Breast epithelium (tissue), 4 donors: ENCODE measurements around the gene MTA1. TPM values are rescaled to one million over a fixed set of nuclear protein-coding genes. Genes with fewer than 3 reads are reported as not detected.

ENCODE experiments used
- DNase-seq, 2 donors: peaks; one replicate each; pipeline ENCODE4 v3.0.0-alpha.2; 2019; ENCODE audit warnings: low spot score in 2 of 2
- H3K27ac ChIP-seq, 2 donors: fragments of 200-600 bp; sonication (generic) in 1 of 2; one replicate each; pipeline ENCODE4 v1.5.1; 2016 to 2019; ENCODE audit warnings: mild to moderate bottlenecking in 1 of 2
- H3K27me3 ChIP-seq, 2 donors: fragments of 200-600 bp; sonication (generic) in 1 of 2; one replicate each; pipeline versions ENCODE4 v1.5.1 to v1.6.0; 2017 to 2019; ENCODE audit warnings: control low read depth in 1 of 2, mild to moderate bottlenecking in 1 of 2
- H3K36me3 ChIP-seq: fragments of 200-600 bp; one replicate; pipeline ENCODE4 v1.5.1; 2019
- H3K4me1 ChIP-seq, 2 donors: fragments of 200-600 bp; sonication (generic); one replicate each; pipeline ENCODE4 v1.5.1; 2016 to 2019; ENCODE audit warnings: control low read depth in 1 of 2
- H3K4me3 ChIP-seq, 3 donors: fragments of 200-600 bp; sonication (generic); 1 replicate in 2 of 3; 2 replicates in 1 of 3; pipeline ENCODE4 v1.5.1; 2016 to 2019; ENCODE audit warnings: mild to moderate bottlenecking in 3 of 3, moderate library complexity in 2 of 3
- H3K9me3 ChIP-seq, 2 donors: fragments of 200-600 bp; sonication (generic) in 1 of 2; one replicate each; pipeline ENCODE4 v1.5.1; 2016 to 2019; ENCODE audit warnings: control low read depth in 1 of 2
- POLR2A ChIP-seq: fragments of 450-650 bp; IDR thresholded peaks from one replicate; pipeline ENCODE4 v1.6.1; 2016; ENCODE audit warnings: antibody characterized with exemption, mild to moderate bottlenecking, moderate library complexity
- POLR2AphosphoS5 ChIP-seq, 3 donors: sonication (generic); formaldehyde crosslinking; IDR thresholded peaks; one replicate each; pipeline ENCODE4 v1.6.1; 2017; ENCODE audit warnings: antibody characterized with exemption in 3 of 3
- intact Hi-C: fragments of 100-400 bp; cut with DNase I; formaldehyde crosslinking; loops from one replicate; pipeline ENCODE4 v1.15.1; 2023; ENCODE audit warnings: low total_unique reads
- total RNA-seq, 3 donors: library from RNA; depleted of rRNA; stranded (reverse); fragments of >200 nt; gene quantifications; one replicate each; pipeline ENCODE4 v1.1.0, GENCODE V29; 2016
- TF ChIP-seq, protein P1 (sequence below), 3 donors: fragments of 450-650 bp; IDR thresholded peaks; one replicate each; pipeline ENCODE4 v1.5.1; 2016 to 2017; ENCODE audit warnings: antibody characterized with exemption in 3 of 3, mild to moderate bottlenecking in 3 of 3, moderate library complexity in 3 of 3

The MTA1 gene
- total RNA-seq, 3 donors from 2014 or later: 50.7 to 70.1 (median 68.8) TPM

DNA sequence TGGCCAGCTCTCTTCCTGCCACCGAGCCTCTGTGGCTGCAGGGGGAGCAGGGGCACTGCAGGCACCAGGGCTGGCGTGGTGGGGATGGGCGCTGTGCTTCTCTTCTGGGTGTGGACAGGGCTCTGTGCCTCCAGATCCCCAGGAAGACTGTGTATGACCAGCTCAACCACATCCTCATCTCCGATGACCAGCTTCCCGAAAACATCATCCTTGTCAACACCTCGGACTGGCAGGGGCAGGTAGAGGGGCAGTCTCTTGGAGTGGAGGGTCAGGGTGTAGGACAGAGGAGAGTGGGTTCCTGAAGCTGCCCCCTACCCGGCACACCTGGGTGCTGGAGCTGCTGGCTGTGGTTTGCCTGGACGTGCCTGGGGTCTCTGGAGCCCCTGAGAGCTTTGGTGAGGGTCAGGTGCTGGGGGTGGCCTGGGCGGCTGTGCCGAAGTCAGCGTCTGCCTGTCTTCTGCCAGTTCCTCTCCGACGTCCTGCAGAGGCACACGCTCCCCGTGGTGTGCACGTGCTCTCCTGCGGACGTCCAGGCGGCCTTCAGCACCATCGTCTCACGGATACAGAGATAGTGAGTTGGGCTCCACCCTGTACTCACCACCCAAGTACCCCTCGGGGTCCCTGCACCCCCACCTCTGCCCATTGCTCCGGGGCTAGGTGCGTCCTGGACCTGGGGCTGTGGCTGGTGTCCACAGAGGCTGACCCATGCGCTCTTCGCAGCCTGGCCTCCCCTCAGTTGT lies 37.1 kb upstream of the MTA1 start:
- TF ChIP-seq POLR2A: no peak
- TF ChIP-seq, protein P1, sequence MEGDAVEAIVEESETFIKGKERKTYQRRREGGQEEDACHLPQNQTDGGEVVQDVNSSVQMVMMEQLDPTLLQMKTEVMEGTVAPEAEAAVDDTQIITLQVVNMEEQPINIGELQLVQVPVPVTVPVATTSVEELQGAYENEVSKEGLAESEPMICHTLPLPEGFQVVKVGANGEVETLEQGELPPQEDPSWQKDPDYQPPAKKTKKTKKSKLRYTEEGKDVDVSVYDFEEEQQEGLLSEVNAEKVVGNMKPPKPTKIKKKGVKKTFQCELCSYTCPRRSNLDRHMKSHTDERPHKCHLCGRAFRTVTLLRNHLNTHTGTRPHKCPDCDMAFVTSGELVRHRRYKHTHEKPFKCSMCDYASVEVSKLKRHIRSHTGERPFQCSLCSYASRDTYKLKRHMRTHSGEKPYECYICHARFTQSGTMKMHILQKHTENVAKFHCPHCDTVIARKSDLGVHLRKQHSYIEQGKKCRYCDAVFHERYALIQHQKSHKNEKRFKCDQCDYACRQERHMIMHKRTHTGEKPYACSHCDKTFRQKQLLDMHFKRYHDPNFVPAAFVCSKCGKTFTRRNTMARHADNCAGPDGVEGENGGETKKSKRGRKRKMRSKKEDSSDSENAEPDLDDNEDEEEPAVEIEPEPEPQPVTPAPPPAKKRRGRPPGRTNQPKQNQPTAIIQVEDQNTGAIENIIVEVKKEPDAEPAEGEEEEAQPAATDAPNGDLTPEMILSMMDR (IDR thresholded peaks at IDR 0.05): no peak
- no peak for TF ChIP-seq POLR2AphosphoS5 (IDR thresholded peaks at IDR 0.05)
- H3K4me1 ChIP-seq: no peaks in the 10 kb centered on the region
- H3K9me3 ChIP-seq: no peaks in the 10 kb centered on the region
- intact Hi-C loops: no loop called here
- no peaks in the 10 kb centered on the region for H3K36me3 ChIP-seq
- no peaks in the 10 kb centered on the region for H3K27me3 ChIP-seq
- H3K4me3 ChIP-seq: no peak overlapping the region
- no peak overlapping the region for H3K27ac ChIP-seq
- no peak for DNase-seq

DNA sequence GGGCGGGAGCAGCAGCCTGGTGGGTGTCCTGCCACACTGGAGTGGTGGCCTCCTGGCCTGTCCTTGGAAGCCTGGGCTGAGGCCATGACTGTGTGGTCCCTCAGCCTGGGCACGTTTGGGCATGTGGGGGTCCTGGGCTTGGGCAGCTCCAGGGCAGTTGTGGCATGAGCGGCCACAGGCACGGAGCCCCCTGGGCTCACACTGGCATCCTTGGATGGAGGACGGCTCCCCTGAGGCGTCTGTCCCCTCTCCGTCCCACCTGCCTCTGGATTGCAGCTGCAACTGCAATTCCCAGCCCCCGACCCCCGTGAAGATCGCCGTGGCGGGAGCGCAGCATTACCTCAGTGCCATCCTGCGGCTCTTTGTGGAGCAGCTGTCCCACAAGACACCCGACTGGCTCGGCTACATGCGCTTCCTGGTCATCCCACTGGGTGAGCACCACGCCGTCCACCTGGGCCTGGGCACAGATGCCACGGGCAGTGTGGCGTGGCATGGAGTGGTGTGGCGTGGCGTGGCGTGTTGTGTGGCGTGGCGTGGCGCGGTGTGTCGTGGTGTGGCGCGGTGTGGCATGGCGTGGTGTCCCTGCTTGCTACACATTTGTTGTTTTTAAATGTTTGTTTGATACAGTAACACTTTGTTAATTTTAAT lies 36.4 kb upstream of the MTA1 start:
- no peaks in the 10 kb centered on the region for H3K36me3 ChIP-seq
- no peaks in the 10 kb centered on the region for H3K27me3 ChIP-seq
- no peaks in the 10 kb centered on the region for H3K9me3 ChIP-seq
- TF ChIP-seq, protein P1 (IDR thresholded peaks at IDR 0.05): no peak
- TF ChIP-seq POLR2A (no peak), POLR2AphosphoS5 (IDR thresholded peaks at IDR 0.05) (no peak)
- no peak overlapping the region for H3K4me3 ChIP-seq
- no peak overlapping the region for H3K27ac ChIP-seq
- DNase-seq: no peak
- H3K4me1 ChIP-seq: no peaks in the 10 kb centered on the region
- intact Hi-C loops: no loop called here

DNA sequence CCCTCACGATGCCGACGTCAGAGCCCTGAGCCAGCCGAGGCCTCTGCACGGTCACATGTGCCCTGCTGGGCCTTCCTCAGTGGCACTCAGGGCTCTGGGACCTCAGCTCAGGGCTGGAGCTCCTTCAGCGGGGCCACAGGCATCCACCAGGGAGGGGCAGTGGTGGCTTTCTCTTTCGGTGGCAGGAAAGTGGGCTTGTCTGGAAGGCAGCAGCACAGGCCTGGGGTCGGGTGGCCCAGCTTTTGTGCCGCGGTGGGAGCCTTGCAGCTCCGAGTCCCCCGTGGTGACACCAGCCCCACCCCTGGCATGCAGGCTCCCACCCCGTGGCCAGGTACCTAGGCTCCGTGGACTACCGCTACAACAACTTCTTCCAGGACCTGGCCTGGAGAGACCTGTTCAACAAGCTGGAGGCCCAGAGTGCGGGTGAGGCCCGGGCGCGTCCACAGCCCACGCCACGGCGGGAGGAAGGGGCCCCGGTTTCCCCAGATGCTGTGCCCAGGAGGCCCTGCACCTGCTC lies 35.5 kb upstream of the MTA1 start:
- TF ChIP-seq POLR2AphosphoS5 (IDR thresholded peaks at IDR 0.05) (no peak), POLR2A (no peak)
- TF ChIP-seq, protein P1 (IDR thresholded peaks at IDR 0.05): no peak
- H3K36me3 ChIP-seq: no peaks in the 10 kb centered on the region
- H3K27ac ChIP-seq: no peak overlapping the region
- no peak overlapping the region for H3K4me3 ChIP-seq
- no peaks in the 10 kb centered on the region for H3K4me1 ChIP-seq
- H3K9me3 ChIP-seq: no peaks in the 10 kb centered on the region
- intact Hi-C loops: no loop called here
- no peak for DNase-seq
- H3K27me3 ChIP-seq: no peaks in the 10 kb centered on the region

DNA sequence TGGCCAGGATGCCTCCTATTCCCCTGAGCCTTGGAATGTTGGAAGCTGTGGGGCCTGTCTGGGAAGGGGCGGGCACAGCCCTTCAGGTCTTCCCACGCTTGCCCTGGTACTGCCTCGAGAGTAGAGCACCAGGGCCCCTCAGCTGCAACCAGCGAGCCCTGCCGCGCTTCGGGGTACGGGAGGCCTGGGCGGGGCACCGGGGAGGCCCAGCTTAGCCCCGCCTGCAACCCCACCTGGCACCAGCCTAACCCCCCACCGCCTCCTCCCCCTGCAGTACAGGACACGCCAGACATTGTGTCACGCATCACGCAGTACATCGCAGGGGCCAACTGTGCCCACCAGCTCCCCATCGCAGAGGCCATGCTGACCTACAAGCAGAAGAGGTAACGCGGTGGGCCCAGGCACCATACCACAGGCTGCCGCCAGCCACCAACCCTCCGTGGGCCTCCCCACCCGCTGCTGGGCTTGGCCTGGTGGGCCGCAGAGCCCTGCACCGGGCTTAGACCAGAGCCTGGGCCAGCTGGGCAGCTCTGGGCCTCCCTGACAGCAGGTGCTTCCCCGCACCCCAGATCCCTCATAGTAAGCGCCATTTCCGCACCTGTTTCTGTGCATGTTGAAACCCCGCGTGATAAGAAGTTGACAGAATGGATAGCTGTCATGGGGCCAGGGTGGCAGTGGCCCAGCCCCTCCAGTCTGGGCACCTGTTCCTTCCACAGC lies 34.9 kb upstream of the MTA1 start:
- intact Hi-C loops: no loop called here
- TF ChIP-seq POLR2A (no peak), POLR2AphosphoS5 (IDR thresholded peaks at IDR 0.05) (no peak)
- TF ChIP-seq, protein P1 (IDR thresholded peaks at IDR 0.05): no peak
- no peak overlapping the region for H3K27ac ChIP-seq
- no peak overlapping the region for H3K4me3 ChIP-seq
- H3K9me3 ChIP-seq: no peaks in the 10 kb centered on the region
- no peaks in the 10 kb centered on the region for H3K4me1 ChIP-seq
- DNase-seq: no peak
- H3K36me3 ChIP-seq: no peaks in the 10 kb centered on the region
- no peaks in the 10 kb centered on the region for H3K27me3 ChIP-seq

DNA sequence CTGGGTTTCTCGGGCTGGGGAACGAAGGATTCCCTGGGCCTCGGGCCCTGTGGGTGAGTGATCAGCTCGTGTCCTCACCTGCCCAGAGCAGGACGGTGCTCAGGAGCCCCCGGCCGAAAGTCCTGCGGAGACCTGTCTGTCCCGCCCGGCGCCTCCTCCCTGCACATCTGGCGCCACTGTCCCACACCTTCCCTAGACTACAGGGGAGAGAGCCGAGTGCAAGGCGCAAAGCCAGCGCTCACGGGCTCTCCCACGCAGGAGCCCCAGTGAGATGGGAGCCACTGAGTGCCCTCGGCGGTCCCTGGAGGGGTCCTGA lies 34.3 kb upstream of the MTA1 start:
- Histone ChIP-seq H3K4me3 (no peak overlapping the region), H3K4me1 (no peaks in the 10 kb centered on the region), H3K9me3 (no peaks in the 10 kb centered on the region), H3K36me3 (no peaks in the 10 kb centered on the region), H3K27me3 (no peaks in the 10 kb centered on the region), H3K27ac (no peak overlapping the region)
- no peak for DNase-seq
- TF ChIP-seq POLR2AphosphoS5 (IDR thresholded peaks at IDR 0.05): no peak
- TF ChIP-seq, protein P1 (IDR thresholded peaks at IDR 0.05): no peak
- TF ChIP-seq POLR2A: no peak
- intact Hi-C loops: no loop called here
